GM18517 (cell line): ENCODE data around the gene ZNF670.
A peak's percentile ranks its signal among the peaks of the same experiment; 100 is the strongest.
"Not testable (repeated sequence)": the region's sequence is repeated elsewhere in the genome, so short reads cannot be mapped to it uniquely, and the experiment has no call there.

Experiments
- ATAC-seq: cut with Tn5 transposase; IDR thresholded peaks from one replicate; pipeline ENCODE4 v1.9.1; 2021; ENCODE audit warnings: mild to moderate bottlenecking, moderate library complexity; ENCODE audit not compliant: unreplicated experiment

Gene ZNF670

DNA sequence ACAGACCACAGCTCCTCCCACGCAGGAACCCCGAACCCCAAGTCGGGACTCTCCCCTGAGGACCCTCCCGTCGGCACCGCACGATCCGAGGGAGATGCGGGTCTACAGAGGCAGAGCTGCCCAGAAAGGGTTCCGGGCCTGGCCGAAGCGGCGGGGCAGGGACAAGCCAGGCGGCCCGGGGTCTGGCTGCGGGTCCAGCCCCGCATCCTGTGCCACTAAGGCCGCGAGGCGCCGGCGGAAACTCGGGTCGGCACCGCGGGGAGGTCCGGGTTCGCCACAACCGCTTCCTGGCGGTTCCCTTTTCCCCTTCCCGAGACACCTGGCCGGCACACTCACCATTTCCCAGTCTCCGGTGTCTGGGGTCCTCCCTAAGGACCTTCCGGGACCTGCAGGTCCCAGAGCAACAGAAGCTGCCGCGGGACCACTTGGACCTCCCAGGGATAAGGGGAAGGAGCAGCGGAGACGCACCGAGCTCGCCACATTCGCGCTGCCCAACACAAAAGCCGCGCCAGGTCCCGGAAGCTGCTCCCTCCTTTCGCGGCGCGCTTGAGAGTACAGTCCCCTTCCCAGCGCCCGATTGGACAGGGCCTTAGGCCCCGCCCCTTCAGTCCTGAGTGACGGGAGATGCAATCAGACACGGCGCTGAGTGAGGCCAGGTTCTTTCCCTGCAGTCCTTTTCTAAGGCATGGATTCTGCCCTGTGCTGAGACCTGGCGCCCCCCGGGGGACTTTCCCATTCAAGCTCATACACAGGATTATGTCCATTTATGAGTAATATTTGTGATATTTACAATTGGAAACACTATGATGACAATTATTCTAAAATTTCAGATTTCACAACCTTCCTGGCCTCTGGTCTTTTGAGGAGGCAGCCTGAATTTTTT lies at the start of gene ZNF670:
Gene ZNF670 (minus strand): TSS at position 554 of the 883 bp plus-strand sequence. CDS start 215 bp downstream, at position 339.
- ATAC-seq = peak; percentile 98

DNA sequence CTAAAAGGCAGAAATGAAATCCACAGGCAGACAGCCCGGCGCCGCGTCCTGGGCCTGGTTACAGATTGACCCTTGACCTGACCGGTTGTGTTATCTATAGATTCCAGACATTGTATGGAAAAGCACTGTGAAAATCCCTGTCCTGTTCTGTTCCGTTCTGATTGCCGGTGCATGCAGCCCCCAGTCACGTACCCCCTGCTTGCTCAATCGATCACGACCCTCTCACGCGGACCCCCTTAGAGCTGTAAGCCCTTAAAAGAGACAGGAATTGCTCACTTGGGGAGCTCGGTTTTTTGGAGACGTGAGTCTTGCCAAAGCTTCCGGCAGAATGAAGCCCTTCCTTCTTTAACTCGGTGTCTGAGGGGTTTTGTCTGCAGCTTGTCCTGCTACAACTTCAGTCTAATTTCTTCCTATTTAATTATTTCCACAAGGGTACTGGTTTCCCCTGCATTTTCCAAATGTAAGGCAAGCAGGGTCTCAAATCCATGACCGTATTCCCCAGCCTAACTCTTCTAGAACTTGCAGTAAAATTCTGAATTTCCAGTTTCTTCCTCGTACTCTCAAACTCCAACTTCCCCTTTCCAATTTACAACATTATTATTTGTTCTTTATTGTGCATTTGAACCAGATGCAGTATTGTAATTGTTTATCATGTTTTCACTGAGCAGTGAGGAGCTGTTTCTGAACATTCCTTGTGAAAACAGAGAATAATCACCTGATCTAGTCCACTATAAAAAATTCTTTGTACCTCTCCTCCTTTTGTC lies 49.1 kb upstream of the ZNF670 start:
- not testable (repeated sequence) for ATAC-seq

DNA sequence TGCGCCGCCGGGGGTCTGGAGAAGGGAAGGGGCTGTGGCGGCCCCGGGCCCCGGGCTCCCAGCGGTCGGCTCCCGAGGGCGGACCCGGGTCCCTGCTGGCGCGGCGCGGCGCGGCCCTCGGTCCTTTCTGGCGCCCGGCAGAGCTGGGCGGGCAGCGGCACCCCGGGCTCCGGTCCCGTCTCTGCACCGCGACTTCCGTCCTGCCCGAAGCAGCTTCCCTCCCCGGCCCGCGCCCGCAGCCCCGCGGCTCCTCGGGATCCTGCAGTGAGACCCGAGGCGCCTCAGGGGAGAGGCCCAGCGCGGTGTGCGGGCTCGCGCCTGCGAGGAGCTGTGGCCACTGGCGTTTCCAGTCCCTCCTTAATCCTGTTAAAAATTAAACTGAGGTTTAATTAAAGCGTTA lies 48.0 kb upstream of the ZNF670 start:
- ATAC-seq = peak; percentile 45

DNA sequence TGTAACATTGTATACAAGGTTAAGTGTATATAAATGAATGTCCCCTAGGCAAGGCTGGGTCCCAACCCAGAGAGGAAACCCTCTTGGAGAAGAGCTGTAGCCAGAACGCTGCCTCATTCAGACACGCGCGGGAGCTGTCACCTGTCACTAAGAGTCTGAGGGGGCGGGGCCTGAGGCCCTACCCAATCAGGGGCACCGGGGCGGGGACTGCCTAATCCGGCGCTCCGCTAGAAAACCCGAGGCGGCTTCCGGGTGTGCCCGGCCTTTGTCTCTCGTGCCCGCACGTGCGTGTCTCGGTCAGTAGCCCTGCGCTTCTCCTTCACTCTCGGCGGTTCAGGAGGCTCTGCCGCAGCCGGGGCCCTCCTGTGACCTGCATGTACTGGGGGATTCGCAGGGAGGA lies 47.6 kb upstream of the ZNF670 start:
- peak; percentile 99 for ATAC-seq

DNA sequence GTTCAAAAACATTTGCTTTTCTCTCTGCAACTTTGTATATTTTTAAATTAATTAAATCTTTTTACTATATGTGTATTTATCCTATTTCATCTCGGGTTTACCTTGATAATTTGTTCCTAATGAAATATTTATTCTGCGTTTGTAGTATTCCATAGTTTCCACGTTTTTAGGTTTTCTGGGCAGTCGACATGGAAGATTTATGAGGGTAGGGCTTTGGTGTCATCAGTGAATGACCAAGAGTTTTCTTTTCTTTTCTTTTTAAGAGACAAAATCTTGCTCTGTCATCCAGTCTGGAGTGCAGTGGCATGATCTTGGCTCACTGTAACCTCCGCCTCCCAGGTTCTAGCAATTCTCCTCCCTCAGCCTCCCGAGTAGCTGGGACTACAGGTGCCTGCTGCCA lies 42.8 kb upstream of the ZNF670 start:
- no peak for ATAC-seq

DNA sequence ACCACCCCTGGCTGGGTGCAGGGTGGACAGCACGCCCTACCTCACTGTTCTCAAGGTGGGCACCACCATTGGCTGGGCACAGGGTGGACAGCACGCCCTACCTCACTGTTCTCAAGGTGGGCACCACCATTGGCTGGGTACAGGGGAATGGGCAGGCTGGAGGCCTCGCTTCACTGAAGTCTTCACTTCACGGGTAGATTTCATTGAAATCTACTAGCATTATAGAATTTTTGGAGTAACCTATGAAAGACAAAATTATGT lies 41.7 kb upstream of the ZNF670 start:
- not testable (repeated sequence) for ATAC-seq

DNA sequence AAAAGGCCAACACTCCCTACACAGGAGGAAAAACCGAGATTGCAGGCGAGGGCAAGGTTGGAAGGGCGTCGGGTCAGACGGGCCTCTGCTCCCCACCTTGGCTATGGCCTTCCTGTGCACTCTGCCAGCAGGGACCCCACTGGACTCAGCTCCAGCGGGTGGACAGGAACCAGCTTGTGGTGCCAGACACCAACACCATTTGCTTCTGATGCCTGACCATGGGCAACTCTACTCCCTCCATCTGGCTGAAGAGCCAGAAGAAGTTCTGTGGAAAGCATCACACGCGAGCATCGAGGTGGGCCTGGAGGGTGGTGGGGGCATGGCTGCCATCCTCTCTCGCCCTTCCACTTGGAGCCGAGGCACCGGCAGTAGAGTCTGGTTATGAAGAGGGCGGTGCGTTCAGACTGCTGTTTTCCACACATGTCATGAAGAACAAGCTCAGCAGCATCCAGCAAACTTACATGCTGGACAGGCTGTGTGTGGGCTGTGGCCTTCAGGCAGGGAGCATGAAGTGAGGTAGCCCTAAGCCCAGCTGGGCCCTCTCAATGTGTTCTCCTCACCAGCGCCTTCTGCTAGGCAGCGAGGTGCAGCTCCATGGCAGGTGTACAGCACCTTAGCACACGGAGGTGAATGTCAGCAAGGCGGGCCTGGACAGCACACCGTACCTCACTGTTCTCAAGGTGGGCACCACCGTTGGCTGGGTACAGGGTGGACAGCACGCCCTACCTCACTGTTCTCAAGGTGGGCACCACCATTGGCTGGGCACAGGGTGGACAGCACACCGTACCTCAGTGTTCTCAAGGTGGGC lies 41.2 kb upstream of the ZNF670 start:
- no peak for ATAC-seq

DNA sequence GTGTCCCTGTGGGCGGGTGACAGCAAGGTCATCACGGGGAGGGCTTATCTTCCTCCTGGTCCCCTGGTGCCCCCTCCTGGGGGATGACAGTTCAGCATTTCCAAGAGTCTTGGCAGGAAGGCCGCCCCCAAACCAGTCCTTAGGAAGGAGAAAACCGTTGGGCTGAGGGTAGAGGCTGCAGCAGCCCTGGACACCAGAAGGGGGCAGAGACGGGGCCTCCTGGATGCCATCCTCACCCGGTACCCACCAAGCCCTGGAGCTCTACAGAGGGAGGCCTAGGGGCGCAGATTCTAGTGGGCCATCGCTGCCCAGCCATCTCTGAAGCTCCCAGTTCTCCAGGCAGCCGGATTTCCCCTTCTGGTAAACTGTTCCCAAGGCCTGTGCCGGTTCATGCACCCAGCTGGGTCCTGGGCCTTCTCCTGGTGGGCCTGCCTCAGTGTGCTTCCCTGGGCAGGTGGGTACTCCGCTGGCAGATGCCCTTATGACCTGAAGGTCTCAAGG lies 40.4 kb upstream of the ZNF670 start:
- no peak for ATAC-seq

DNA sequence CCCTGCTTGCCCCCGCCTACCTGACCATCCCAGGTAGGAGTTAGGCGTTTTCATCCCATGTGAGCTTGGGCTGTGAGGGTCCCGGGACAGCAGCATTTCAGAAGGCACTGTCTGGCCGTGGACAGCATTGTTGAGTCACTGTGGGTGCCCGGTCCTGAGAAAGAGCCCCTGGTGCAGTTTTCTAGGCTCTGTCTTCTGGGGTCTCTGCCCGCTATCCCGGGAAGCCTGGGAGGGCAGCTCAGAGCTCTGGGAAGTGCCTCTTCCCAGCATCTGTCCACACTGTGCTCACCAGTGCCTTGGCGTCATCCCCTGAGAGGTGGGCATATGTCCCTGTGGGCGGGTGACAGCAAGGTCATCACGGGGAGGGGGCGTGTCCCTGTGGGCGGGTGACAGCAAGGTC lies 36.9 kb upstream of the ZNF670 start:
- ATAC-seq = no peak

DNA sequence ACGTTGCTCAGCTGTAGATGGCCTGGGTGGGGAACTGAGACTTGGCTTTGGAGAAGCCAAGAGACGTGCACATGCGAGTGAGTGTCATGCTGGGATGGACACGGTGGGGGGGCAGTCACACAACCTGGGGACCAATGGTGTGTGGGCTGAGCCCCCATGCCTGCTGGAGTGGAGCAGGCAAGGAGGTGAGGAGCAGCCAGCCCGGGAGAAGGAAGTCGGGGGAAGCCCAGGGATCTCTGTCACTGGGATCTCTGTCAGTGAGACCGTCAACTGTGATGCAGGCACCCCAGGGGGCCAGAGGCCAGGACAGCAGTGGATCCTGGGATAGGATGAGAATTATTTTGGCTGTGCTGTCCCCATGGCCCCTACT lies 36.5 kb upstream of the ZNF670 start:
- ATAC-seq = no peak

DNA sequence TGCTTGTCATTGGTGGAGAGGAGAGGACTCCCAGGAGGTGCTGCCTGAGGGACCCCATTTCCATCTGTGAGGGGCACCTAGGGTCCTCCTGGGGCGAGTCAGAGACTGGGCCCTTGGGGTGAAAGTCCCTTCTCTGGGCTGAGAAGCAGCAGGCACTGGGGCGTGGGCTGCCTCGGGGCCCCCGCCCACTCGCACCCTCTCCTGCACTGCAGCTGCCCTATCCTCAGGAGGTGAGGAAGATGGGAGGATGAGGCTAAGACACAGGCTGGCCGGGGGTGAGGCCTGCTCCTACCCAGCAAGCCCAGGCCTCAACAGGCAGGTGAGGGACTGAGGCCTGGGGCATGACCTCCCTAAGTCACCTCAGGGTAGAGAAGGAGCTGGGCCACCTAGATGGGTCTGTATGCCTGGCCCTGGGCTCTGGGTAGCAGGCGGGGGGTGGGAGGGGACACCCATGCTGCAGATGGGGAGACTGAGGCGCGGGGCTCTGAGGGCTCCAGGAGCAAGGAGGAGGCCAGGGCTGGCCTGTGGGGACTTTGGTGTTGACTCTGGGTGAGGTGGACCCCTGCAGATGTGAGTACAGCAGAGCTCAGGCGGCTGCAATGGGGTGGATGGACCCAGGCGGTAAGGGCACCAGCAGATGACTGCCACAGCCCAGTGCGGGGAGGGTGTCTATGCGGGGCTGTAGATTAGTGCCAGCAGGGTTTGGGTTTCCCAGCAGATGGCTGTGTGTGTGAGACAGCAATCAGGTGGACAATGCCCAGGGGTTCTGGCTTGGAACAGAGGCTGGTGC lies 35.9 kb upstream of the ZNF670 start:
- ATAC-seq = no peak

DNA sequence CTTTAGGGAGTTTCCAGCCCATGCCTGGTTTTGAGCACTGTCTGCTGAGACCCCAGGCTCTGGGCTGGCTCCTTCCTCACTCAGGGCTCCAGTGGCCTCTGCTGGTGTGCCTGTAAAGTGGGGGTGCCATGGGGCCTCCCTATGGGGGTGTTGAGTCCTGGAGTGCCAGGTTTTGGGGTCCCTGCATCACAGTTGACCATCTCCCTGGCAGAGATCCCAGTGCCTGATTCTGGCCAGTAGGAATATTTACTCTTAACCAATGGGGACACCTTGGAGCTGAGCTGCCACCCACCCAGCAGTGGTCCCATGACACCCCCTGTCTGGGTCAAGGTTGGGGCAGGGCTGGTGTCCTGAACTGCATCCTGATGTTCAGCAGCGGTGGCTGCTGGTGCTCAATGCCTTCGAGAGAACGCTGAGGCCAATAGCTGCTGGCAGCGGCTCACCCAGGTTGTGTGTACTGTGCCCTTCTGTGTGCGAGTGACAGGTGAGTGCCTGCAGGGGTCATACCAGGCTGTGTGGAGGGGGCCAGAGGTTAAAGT lies 35.2 kb upstream of the ZNF670 start:
- no peak for ATAC-seq

DNA sequence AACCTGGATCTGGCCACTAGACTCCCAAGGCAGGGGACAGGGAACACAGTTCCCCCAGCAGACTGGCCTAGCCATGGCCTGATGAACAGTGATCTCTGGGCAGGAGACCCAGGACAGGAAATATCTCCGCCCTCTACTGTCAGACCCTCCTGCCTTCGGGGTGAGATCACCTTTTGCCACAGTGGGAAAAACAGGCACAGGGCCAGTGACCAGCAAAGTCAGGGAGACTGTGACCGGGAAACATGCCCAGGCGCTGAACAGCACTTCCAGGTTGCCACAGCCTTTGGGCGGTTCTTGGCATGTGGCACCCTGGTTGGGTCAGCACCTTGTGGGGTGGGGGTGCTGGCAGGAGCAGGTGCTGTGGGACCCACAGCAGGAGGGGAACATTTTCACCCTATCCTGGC lies 34.5 kb upstream of the ZNF670 start:
- no peak for ATAC-seq

DNA sequence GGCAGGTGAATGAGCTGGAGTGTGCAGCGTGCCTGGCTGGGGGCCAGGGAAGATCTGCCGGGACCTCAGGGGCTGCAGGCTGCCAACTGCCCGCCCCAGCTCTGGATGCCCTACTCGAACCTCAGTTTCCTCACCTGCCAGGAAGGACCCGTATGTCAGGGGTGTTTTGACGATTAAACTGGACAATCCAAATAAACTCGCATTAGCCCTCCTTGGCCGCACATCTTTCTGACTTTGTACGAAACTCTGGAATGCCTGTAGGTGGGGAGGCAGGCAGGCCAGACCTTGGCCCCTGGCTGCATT lies 33.8 kb upstream of the ZNF670 start:
- ATAC-seq = no peak

DNA sequence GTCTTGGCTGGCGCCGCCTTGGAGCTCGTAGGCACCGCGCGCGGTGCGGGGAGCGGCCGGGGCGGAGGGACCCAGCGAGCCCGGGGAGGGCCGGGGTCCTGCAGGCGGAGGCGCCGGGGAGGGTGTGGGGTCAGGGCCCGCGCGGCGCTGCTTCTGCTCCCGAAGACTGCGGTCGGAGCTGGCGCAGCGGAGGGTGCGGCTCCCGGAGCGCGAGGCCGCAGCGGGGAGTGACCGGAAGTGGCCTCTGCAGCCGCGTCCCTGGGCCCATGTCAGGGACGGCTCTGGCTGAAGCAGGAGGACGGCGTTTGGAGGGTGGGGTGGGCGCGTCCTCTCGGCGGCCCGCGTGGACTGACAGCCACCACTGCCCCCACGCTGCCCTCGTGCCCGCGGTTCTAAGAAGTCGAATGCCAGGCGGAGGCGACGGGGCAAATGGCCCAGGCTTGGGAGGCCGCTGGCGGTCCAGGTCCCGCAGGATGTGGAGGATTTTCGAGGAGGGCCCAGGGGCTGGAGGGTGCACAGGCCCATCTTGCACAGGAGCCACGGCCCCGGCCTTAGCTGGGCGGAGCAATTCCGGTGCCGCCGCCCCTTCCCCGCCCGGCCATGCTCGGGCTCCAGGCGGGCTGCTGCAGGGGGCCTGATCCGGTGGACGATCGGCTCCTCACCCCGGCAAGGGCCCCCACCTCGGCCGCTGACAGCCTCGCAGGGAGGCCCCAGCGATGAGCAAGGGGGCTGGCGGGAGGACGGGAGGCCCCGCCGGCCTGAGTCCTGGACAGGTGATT lies 33.3 kb upstream of the ZNF670 start:
- no peak for ATAC-seq

DNA sequence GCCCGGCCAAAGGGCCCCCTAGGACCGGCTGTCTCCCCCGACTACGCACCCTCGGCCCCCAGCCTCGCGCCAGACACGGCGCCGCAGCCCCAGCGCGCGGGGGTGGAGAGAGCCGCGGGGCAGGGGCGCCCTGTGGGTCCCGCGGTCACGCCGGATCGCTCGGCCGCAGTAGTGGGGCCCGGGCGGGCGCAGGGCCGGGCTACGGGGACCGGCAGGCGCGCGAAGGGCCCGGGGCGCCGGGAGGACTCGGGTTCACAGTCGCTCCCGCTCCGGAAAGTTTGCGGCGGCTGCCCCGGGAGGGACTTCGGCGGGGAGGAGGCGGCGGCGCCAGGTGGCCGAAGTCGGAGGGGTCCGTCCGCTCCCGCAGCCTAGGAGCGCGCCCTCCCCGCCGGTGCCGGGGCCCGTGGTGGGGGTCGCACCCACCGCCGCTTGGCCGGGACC lies 32.7 kb upstream of the ZNF670 start:
- ATAC-seq = no peak

DNA sequence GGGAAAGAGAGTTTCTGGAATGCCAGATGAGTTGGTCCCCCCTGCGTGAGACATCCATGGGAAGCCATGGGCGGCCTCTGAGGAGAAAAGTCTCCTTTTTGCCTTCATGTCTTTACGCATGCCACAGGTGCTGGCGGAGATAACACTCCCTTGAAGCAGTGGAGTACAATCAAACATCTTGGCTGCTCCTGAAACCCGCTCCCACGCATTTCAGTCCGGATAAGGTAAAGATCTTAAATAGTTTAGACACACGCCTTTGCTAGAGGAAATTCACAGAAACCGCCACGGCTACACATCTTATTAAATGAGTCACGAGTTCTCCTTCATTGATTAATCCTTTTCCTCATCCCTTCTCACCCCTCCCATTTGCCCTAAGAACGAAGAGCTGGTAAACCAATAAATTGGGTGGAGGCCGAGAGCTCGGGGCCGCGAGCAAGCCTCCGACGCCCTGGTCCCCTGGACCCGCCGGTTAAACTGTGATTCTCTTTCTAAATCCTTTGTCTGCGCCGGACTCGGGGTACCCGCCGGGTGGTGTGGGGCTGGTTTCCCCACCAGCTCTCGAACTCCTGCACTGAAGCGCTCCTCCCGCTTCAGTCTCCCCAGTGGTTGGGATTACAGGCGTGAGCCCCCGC lies 32.1 kb upstream of the ZNF670 start:
- ATAC-seq = no peak

DNA sequence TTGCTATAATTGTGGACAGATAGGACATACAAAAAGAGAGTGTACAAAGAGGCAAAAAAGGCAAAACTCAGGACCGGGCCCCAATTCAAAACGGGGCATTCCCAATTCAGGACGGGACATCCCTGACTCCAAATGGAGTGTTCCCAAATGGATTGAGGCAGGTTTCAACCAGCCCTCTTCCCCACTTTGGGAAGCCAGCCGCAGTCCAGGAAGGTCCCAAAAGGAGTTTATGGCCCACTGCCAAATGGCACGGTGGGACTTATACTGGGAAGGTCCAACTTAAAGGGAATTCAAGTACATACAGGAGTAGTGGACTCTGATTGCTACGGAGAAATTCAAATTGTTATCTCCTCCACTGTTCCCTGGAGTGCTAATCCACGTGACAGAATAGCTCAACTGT lies 29.1 kb upstream of the ZNF670 start:
- ATAC-seq = no peak

DNA sequence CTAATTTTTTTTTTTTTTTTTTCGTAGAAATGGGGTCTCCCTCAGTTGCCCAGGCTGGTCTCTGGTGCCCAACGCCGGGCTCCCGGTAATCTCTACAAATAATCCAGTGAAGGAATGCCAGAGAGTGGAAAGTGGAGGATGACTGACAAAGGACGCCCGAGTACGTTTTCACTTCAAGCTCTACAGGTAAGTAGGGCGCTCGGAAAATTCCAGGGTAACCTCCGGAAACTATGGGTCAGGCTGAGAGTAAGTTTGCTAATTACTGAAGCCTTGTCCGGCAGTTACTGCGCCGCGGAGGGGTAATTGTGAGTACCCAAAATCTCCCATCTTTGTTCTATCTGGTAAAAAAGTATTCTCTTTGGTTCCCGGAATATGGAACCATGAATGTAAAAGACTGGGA lies 27.4 kb upstream of the ZNF670 start:
- ATAC-seq = no peak
